ENCODE results near the gene ITPK1.

Gene ITPK1

DNA sequence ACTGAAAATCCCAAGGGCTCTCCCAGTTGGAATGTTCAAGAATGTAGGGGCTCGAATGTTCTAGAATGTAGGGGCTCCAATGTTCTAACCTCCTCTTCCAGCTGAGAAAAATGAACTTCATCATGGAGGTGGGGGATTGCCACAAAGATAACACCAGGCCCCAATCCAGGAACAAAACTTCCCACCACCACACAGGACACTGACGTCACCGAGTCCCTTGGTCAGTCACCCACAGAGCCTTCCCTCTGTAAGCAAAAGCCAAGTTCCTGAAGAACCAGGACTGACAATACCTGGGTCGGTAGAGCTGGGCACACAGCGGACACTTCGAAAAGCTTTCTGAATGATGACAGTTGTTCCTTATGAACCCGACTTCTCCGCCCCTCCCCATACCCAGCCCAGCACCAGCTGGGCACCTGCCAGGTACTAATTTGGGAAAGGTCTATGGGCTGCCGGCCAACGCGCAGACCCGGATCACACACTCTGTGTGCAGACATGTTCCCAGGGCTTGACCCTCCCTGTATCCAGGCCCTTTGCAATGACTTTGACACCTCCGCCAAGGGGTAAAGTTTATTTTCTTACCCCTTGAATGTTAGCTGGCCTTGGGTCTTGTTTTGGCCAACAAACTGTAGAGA, 18.9 kb downstream of the ITPK1 start:
- TF ChIP-seq, protein P1, sequence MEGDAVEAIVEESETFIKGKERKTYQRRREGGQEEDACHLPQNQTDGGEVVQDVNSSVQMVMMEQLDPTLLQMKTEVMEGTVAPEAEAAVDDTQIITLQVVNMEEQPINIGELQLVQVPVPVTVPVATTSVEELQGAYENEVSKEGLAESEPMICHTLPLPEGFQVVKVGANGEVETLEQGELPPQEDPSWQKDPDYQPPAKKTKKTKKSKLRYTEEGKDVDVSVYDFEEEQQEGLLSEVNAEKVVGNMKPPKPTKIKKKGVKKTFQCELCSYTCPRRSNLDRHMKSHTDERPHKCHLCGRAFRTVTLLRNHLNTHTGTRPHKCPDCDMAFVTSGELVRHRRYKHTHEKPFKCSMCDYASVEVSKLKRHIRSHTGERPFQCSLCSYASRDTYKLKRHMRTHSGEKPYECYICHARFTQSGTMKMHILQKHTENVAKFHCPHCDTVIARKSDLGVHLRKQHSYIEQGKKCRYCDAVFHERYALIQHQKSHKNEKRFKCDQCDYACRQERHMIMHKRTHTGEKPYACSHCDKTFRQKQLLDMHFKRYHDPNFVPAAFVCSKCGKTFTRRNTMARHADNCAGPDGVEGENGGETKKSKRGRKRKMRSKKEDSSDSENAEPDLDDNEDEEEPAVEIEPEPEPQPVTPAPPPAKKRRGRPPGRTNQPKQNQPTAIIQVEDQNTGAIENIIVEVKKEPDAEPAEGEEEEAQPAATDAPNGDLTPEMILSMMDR (IDR thresholded peaks at IDR 0.05; ENCODE audit: low read depth, low read length): no peak
- H3K4me3 ChIP-seq (replicated peaks in 1 of 2; ENCODE audit: low read depth in 2 of 2, low read length in 2 of 2): no peak overlapping the region
- no peak for DNase-seq (ENCODE audit: low read depth in 2 of 2)

DNA sequence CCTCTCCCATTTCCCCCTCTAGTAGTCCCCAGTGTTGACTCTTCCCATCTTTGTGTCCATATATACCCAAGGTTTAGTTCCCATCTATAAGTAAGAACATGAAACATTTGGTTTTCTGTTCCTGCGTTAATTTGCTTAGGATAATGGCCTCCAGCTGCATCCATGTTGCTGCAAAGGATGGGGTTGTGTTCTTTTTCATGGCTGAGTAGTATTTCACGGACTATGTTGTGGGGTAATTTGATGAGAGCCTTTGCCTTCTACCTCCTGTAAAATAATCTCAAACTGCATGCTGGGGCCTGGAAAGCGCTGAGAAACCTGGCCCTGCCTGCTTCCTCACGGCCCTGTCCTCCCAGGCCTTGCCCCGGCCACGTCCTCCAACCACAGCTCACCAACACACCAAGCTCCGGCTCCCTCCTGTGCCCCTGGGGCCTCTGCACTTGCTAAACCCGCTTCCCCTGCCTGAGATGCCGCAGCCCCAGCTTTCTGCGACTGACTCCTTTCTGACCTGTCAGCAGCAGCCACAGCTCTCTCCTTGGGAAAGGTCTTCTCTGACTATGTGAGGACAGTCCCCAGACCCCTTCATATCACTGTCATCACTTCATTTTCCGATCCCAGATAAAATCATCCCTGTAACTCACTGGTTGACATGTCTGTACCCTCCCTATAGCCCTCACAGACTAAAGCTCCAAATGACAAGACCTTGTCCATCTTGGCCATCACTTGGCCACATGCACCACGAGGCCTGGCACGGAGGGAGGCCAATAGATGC, 19.8 kb downstream of the ITPK1 start:
- H3K4me3 ChIP-seq (replicated peaks in 1 of 2; ENCODE audit: low read depth in 2 of 2, low read length in 2 of 2): no peak overlapping the region
- DNase-seq (ENCODE audit: low read depth in 2 of 2): no peak
- TF ChIP-seq, protein P1 (IDR thresholded peaks at IDR 0.05; ENCODE audit: low read depth, low read length): no peak

DNA sequence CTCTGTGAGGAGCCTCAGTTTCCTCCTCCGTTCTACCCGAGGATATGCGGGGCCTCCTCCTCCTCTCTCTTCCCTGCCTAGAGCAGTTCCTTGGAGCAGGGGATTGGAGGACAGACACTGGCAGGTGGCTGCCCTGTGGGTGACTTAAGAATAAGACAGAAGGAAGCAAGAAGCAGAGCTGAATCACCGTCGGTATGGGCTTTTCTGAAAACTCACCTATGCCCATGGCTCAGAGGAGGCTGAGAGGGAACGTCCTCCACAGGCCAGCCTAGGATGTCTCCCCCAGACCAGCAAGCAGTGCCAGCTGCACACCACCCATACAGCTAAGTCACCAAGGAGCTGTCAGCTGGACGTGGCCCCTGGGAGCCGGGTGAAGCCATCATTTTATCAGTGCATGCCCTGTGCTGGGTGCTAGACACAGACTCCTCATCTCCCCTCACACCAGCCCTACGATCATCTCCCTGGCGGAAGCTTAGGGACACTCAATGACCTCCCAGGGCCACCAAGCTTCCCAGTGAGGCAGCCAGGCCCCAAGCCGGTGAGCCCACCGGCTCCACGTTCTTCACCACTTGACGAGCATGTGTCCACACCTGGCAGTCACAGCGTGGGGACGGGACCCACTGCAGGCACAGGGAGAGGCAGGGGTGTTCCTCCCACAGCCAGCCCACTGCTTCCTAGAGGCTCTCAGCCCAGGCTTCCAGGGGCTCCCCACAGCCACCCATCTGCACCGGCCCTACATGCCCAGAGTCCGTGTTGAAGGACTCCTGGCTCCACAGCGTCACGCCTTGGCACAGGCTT, 21.4 kb downstream of the ITPK1 start:
- no peak overlapping the region for H3K4me3 ChIP-seq (replicated peaks in 1 of 2; ENCODE audit: low read depth in 2 of 2, low read length in 2 of 2)
- TF ChIP-seq, protein P1 (IDR thresholded peaks at IDR 0.05; ENCODE audit: low read depth, low read length): no peak
- DNase-seq (ENCODE audit: low read depth in 2 of 2): no peak

DNA sequence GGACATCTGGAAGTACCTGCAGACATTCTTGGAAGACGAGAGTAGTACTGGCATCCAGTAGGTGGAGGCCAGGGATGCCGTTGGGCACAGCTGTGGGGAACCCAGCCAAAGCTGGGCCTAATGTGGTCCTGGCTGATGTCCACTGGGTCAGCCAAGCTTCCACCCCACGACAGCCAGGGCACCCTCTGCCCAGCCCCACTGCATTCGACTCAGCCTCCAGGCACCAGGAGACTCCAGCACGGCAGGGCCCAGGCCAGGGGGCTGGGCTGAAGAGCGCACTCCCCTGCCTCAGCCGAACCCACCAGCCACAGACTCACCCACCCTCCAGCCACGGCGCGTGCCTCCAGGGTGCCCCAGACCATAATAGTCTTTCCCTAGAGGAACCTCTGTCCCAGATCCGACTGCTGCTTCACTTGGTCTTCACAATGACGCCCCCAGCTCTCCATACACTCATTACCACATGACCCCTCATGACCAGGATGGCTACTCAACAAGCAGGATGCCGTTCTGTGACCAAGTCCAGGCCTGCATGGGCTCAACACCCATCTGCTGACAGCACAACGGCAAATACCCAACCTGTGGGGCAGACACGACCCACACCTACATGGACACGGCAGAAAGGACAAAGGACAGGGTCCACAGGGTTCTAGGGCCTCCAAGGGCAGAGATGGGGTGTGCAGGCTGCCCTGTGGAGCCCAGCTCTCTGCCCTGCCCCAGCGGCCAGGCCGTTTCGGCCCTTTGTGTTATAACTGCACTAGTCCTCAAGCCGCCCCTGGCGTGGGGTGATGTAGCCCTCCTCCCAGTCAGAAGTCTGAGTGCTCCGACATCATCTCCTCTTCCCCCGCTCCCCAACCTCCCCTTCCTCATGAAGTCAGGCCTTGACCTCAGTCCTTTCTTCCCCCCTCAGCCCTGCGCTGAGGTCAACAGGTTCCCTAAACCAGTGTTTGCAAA, 22.8 kb downstream of the ITPK1 start:
- TF ChIP-seq, protein P1 (IDR thresholded peaks at IDR 0.05; ENCODE audit: low read depth, low read length): no peak
- no peak overlapping the region for H3K4me3 ChIP-seq (replicated peaks in 1 of 2; ENCODE audit: low read depth in 2 of 2, low read length in 2 of 2)
- no peak for DNase-seq (ENCODE audit: low read depth in 2 of 2)

DNA sequence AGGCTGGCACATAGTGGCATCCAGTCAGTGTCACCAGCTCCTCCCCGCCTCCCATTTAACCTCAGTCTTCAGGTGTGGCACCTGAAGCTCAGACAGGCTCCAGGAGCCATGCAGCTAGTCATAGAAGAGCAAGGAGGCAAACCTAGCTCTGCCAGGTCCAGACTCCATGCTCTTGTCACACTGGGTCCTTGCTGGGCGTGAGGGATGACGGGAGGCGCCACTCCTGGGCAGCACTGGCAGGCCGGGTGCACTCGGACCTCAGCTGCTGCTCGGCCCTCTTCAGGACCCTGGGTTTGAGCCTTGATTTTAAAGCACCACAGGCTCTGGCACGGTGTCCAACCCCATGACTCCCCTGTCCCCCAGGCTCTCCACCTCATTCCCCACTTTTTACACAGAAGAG, 24.1 kb downstream of the ITPK1 start:
- no peak for DNase-seq (ENCODE audit: low read depth in 2 of 2)
- no peak overlapping the region for H3K4me3 ChIP-seq (replicated peaks in 1 of 2; ENCODE audit: low read depth in 2 of 2, low read length in 2 of 2)
- TF ChIP-seq, protein P1 (IDR thresholded peaks at IDR 0.05; ENCODE audit: low read depth, low read length): no peak

Measured in cardiac fibroblast (primary cell).